Mammary epithelial cell (primary cell): ENCODE data around the gene PPARA.

Experiments used
- EZH2 ChIP-seq: IDR thresholded peaks from 2 replicates; pipeline ENCODE4 v1.6.1; 2012; ENCODE audit warnings: low read length, inconsistent platforms, borderline replicate concordance
- TF ChIP-seq, protein P1 (sequence below), 2 donors: IDR thresholded peaks in 1 of 2; conservative IDR thresholded peaks in 1 of 2; 2 replicates each; pipeline ENCODE4 v1.5.1; 2011 to 2012; ENCODE audit warnings: inconsistent platforms in 2 of 2, low read length in 2 of 2, mild to moderate bottlenecking in 2 of 2, control low read depth in 1 of 2, low read depth in 1 of 2; ENCODE audit not compliant: insufficient read depth in 1 of 2; ENCODE audit errors: extremely low read depth in 1 of 2

DNA sequence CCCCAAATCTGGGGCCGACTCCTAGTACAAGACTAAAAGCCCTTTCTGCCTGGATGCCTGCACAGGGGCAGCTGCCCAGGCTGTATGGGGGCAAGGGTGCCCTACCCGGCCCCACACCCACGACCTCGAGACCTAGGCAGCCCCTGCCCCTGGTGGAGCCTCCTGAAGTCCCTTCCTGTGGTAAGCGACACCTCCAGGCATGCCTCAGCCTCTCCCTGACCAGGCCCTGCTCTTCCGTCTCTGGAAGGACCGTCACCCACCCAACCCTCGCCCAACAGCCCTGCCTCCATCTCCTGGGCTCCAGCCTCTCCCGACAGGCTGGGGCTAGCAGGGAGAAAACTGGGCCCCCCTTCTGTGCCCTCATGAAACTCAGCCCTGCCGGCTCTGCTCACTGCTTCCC lies 22.8 kb upstream of the PPARA start:
- TF ChIP-seq, protein P1, sequence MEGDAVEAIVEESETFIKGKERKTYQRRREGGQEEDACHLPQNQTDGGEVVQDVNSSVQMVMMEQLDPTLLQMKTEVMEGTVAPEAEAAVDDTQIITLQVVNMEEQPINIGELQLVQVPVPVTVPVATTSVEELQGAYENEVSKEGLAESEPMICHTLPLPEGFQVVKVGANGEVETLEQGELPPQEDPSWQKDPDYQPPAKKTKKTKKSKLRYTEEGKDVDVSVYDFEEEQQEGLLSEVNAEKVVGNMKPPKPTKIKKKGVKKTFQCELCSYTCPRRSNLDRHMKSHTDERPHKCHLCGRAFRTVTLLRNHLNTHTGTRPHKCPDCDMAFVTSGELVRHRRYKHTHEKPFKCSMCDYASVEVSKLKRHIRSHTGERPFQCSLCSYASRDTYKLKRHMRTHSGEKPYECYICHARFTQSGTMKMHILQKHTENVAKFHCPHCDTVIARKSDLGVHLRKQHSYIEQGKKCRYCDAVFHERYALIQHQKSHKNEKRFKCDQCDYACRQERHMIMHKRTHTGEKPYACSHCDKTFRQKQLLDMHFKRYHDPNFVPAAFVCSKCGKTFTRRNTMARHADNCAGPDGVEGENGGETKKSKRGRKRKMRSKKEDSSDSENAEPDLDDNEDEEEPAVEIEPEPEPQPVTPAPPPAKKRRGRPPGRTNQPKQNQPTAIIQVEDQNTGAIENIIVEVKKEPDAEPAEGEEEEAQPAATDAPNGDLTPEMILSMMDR (conservative IDR thresholded peaks at IDR 0.05 in 1 of 2, IDR thresholded peaks at IDR 0.05 in 1 of 2; ENCODE audit: extremely low read depth in 1 of 2, insufficient read depth in 1 of 2, low read depth in 1 of 2, low read length in 2 of 2) = no peak
- no peak for TF ChIP-seq EZH2
